ENCODE measurements around the gene CNOT9. TPM values are rescaled to one million over a fixed set of nuclear protein-coding genes. Genes with fewer than 3 reads are reported as not detected.

CNOT9 gene
- total RNA-seq, 4 donors from 2014 or later, result 10.4 to 28.4 (median 20.5) TPM

- Histone ChIP-seq H3K4me1 (peaks cover 31 to 37% of the 10 kb centered on the region in 2 donors), H3K4me3 (peak overlapping the region; percentile 77 to 87 (median 78)), H3K36me3 (peaks cover 0 to 6% of the 10 kb centered on the region in 2 donors), H3K9me3 (no peaks in the 10 kb centered on the region), H3K27ac (peak overlapping the region; percentile 94 to 96 (median 96)), H3K27me3 (no peaks in the 10 kb centered on the region)
- intact Hi-C loops (cut with DNase I; ENCODE audit: low total_unique reads) (loop anchor here (1.0 to 5.0 kb wide), 5 partner anchors 91 to 593 kb away; partner anchors contain the start of genes ARPC2, BCS1L, NHEJ1 and TMBIM1), in situ Hi-C loops (cut with MboI; ENCODE audit: low sequenced_read_pairs in 4 of 4) (loop anchor here in 1 of 4 donors (10.0 kb wide), 1 partner anchor 293 kb away; the partner anchor contains the start of genes AAMP and PNKD)
- DNase-seq (no peak), ATAC-seq (peak; percentile 28 to 43)
- TF ChIP-seq POLR2A (IDR thresholded peaks at IDR 0.05), result no peak
- no peak for TF ChIP-seq CTCF (IDR thresholded peaks at IDR 0.05 in 4 of 5, conservative IDR thresholded peaks at IDR 0.05 in 1 of 5)
These were observed 846 bp upstream of the CNOT9 start for GRCh38 chr2:218567797-218568189.

GRCh38 chr2:218569038-218569431 is 396 bp downstream of the CNOT9 start:
- peak; percentile 8 to 9 for ATAC-seq
- Histone ChIP-seq H3K27me3 (no peaks in the 10 kb centered on the region), H3K4me3 (peak overlapping the region; percentile 77 to 90 (median 78)), H3K4me1 (peaks cover 36 to 50% of the 10 kb centered on the region in 2 donors), H3K27ac (peak overlapping the region; percentile 94 to 96 (median 96)), H3K36me3 (peaks cover 0 to 6% of the 10 kb centered on the region in 2 donors), H3K9me3 (no peaks in the 10 kb centered on the region)
- DNase-seq, result peak; percentile 12 to 31
- intact Hi-C loops (cut with DNase I; ENCODE audit: low total_unique reads) (loop anchor here (2.0 to 5.0 kb wide), 3 partner anchors 90 to 352 kb away; partner anchors contain the start of genes ARPC2, BCS1L, TMBIM1 and ZNF142), in situ Hi-C loops (cut with MboI; ENCODE audit: low sequenced_read_pairs in 4 of 4) (loop anchor here in 1 of 4 donors (10.0 kb wide), 1 partner anchor 294 kb away; the partner anchor contains the start of genes AAMP and PNKD)
- no peak for TF ChIP-seq POLR2A (IDR thresholded peaks at IDR 0.05)
- TF ChIP-seq CTCF (IDR thresholded peaks at IDR 0.05 in 4 of 5, conservative IDR thresholded peaks at IDR 0.05 in 1 of 5), result no peak

GRCh38 chr2:218569661-218570500 is 1.2 kb downstream of the CNOT9 start:
- ATAC-seq (peak; percentile 7 to 17), DNase-seq (peak; percentile 27 to 48)
- peak overlapping the region; percentile 94 to 96 (median 96) for H3K27ac ChIP-seq
- peaks cover 0 to 7% of the 10 kb centered on the region in 2 donors for H3K36me3 ChIP-seq
- intact Hi-C loops (cut with DNase I; ENCODE audit: low total_unique reads) (loop anchor here (2.0 to 10.0 kb wide), 5 partner anchors 35 to 353 kb away; partner anchors contain the start of genes ARPC2, BCS1L, PRKAG3 and TMBIM1), in situ Hi-C loops (cut with MboI; ENCODE audit: low sequenced_read_pairs in 4 of 4) (loop anchor here in 1 of 4 donors (10.0 kb wide), 1 partner anchor 295 kb away; the partner anchor contains the start of genes AAMP and PNKD)
- no peaks in the 10 kb centered on the region for H3K9me3 ChIP-seq
- TF ChIP-seq POLR2A (IDR thresholded peaks at IDR 0.05) (peak in 1 of 2 donors; percentile 24), CTCF (IDR thresholded peaks at IDR 0.05 in 4 of 5, conservative IDR thresholded peaks at IDR 0.05 in 1 of 5) (no peak)
- peak overlapping the region; percentile 77 to 90 (median 78) for H3K4me3 ChIP-seq
- no peaks in the 10 kb centered on the region for H3K27me3 ChIP-seq
- H3K4me1 ChIP-seq, result peaks cover 43 to 57% of the 10 kb centered on the region in 2 donors

- no peaks in the 10 kb centered on the region for H3K27me3 ChIP-seq
- H3K4me1 ChIP-seq, result peaks cover 46 to 57% of the 10 kb centered on the region in 2 donors
- TF ChIP-seq CTCF (IDR thresholded peaks at IDR 0.05 in 4 of 5, conservative IDR thresholded peaks at IDR 0.05 in 1 of 5) (no peak), POLR2A (IDR thresholded peaks at IDR 0.05) (no peak)
- H3K27ac ChIP-seq, result peak overlapping the region; percentile 94 to 96 (median 96)
- H3K9me3 ChIP-seq, result no peaks in the 10 kb centered on the region
- intact Hi-C loops (cut with DNase I; ENCODE audit: low total_unique reads), result loop anchor here (2.0 to 10.0 kb wide), 2 partner anchors 34 to 264 kb away; partner anchors contain the start of gene PRKAG3
- ATAC-seq (peak in 1 of 2 donors; percentile 16), DNase-seq (no peak)
- peak overlapping the region in 1 of 4 donors; percentile 80 for H3K4me3 ChIP-seq
- in situ Hi-C loops (cut with MboI; ENCODE audit: low sequenced_read_pairs in 4 of 4), result no loop called here
- H3K36me3 ChIP-seq, result peaks cover 0 to 6% of the 10 kb centered on the region in 2 donors
These were observed 2.2 kb downstream of the CNOT9 start for GRCh38 chr2:218570850-218571249.
